Activated CD8-positive, alpha-beta T cell treated with anti-CD3 and anti-CD28 coated beads, Interleukin-2, amount 10 ng/mL, durations not matched to agents 7 days and 5 days (primary cell): ENCODE results near the gene ZNF248. TPM values are rescaled to one million over a fixed set of nuclear protein-coding genes. Genes with fewer than 3 reads are reported as not detected.

Experiments
- ATAC-seq: fragments of 150-1000 bp; cut with Tn5 transposase; one replicate; pipeline ENCODE4 v1.10.0; 2021; ENCODE audit warnings: moderate library complexity
- CTCF ChIA-PET: fragments of 350-600 bp; sonication (Branson Sonifier 250); formaldehyde crosslinking; loops from one replicate; lab custom pipeline; 2021; ENCODE audit warnings: antibody characterized with exemption; lab: Charles Lee
- POLR2A ChIA-PET: fragments of 350-600 bp; sonication (Branson Sonifier 250); formaldehyde crosslinking; loops from one replicate; lab custom pipeline; 2021; ENCODE audit warnings: antibody characterized with exemption; lab: Charles Lee
- DNase-seq: peaks from one replicate; pipeline ENCODE4 v3.0.0-alpha.2; 2020
- H3K27ac Mint-ChIP-seq: one replicate; pipeline ENCODE4 v1.8.0; 2021; ENCODE audit warnings: mild to moderate bottlenecking, mixed read lengths
- H3K27me3 Mint-ChIP-seq: one replicate; pipeline ENCODE4 v1.8.0; 2021; ENCODE audit warnings: low read depth, mixed read lengths
- H3K36me3 Mint-ChIP-seq: one replicate; pipeline ENCODE4 v1.8.0; 2021; ENCODE audit warnings: low read depth, mixed read lengths
- H3K4me1 Mint-ChIP-seq: one replicate; pipeline ENCODE4 v1.8.0; 2021; ENCODE audit warnings: low read depth, mixed read lengths
- H3K4me3 Mint-ChIP-seq: one replicate; pipeline ENCODE4 v1.8.0; 2021; ENCODE audit warnings: mild to moderate bottlenecking, mixed read lengths
- H3K9me3 Mint-ChIP-seq: one replicate; pipeline ENCODE4 v1.8.0; 2022; ENCODE audit warnings: mixed read lengths; ENCODE audit not compliant: insufficient read depth
- total RNA-seq, 2 experiments: library from RNA; stranded (reverse); gene quantifications; one replicate each; pipeline ENCODE4 v1.2.3, GENCODE V29; 2021

ZNF248 gene
- total RNA-seq: 1 to 10 TPM; 6.9 to 7.4 TPM

- Mint-ChIP-seq H3K27ac (peak within 1 kb of the TSS; percentile 92), H3K4me1 (peaks cover 23% of the 10 kb centered on the region), H3K36me3 (peaks cover 20% of the 10 kb centered on the region), H3K27me3 (no peaks in the 10 kb centered on the region), H3K4me3 (peak within 1 kb of the TSS; percentile 83), H3K9me3 (no peaks in the 10 kb centered on the region)
- ChIA-PET CTCF (interaction anchor here (0.9 to 1.1 kb wide), 2 partner anchors 118 to 119 kb away, joined by 3 read pairs; partner anchors contain the start of gene ZNF25), POLR2A (interaction anchor here (1.0 kb wide), 1 partner anchor 119 kb away, joined by 3 read pairs; the partner anchor contains the start of gene ZNF25)
- ATAC-seq (peak; percentile 98), DNase-seq (peak; percentile 96)
Observed at GRCh38 chr10:37857287-37858211, at the start of gene ZNF248. ZNF248 (minus strand) TSS chr10:37857610; CDS start chr10:37856310, 1,300 bp downstream.

GRCh38 chr10:37906382-37906781, 49.0 kb upstream of the ZNF248 start:
- Mint-ChIP-seq H3K4me3 (no peak overlapping the region), H3K36me3 (no peaks in the 10 kb centered on the region), H3K27ac (no peak overlapping the region), H3K9me3 (peaks cover 4% of the 10 kb centered on the region), H3K4me1 (no peaks in the 10 kb centered on the region), H3K27me3 (no peaks in the 10 kb centered on the region)
- ChIA-PET POLR2A (no interaction called here), CTCF (no interaction called here)
- DNase-seq: no peak
- no peak for ATAC-seq

- CTCF ChIA-PET: no interaction called here
- peaks cover 32% of the 10 kb centered on the region for H3K9me3 Mint-ChIP-seq
- DNase-seq (no peak), ATAC-seq (no peak)
- POLR2A ChIA-PET: interaction anchor here (0.6 kb wide), 1 partner anchor 25 kb away, joined by 3 read pairs; no protein-coding TSS in a partner anchor
- no peak overlapping the region for H3K27ac Mint-ChIP-seq
- H3K4me1 Mint-ChIP-seq: no peaks in the 10 kb centered on the region
- no peaks in the 10 kb centered on the region for H3K27me3 Mint-ChIP-seq
- no peak overlapping the region for H3K4me3 Mint-ChIP-seq
- peaks cover 2% of the 10 kb centered on the region for H3K36me3 Mint-ChIP-seq
Observed at GRCh38 chr10:37896436-37896835, 39.0 kb upstream of the ZNF248 start.

- Mint-ChIP-seq H3K4me3 (no peak overlapping the region), H3K4me1 (no peaks in the 10 kb centered on the region), H3K9me3 (peaks cover 40% of the 10 kb centered on the region), H3K27me3 (no peaks in the 10 kb centered on the region), H3K36me3 (peaks cover 2% of the 10 kb centered on the region), H3K27ac (no peak overlapping the region)
- CTCF ChIA-PET: no interaction called here
- POLR2A ChIA-PET: no interaction called here
- DNase-seq: no peak
- no peak for ATAC-seq
Observed at GRCh38 chr10:37895674-37896073, 38.3 kb upstream of the ZNF248 start.

GRCh38 chr10:37885850-37886249, 28.4 kb upstream of the ZNF248 start:
- ATAC-seq: no peak
- CTCF ChIA-PET: no interaction called here

GRCh38 chr10:37872955-37873354, 15.5 kb upstream of the ZNF248 start:
- no peaks in the 10 kb centered on the region for H3K27me3 Mint-ChIP-seq
- H3K27ac Mint-ChIP-seq: no peak overlapping the region
- ATAC-seq (no peak), DNase-seq (no peak)
- no peaks in the 10 kb centered on the region for H3K9me3 Mint-ChIP-seq
- CTCF ChIA-PET: no interaction called here
- no peaks in the 10 kb centered on the region for H3K4me1 Mint-ChIP-seq
- no peaks in the 10 kb centered on the region for H3K36me3 Mint-ChIP-seq
- POLR2A ChIA-PET: no interaction called here
- H3K4me3 Mint-ChIP-seq: no peak overlapping the region

More at GRCh38 chr10:37885850-37886249, 28.4 kb upstream of the ZNF248 start:
- POLR2A ChIA-PET: no interaction called here
- H3K36me3 Mint-ChIP-seq: no peaks in the 10 kb centered on the region
- no peaks in the 10 kb centered on the region for H3K4me1 Mint-ChIP-seq
- H3K27ac Mint-ChIP-seq: no peak overlapping the region
- H3K9me3 Mint-ChIP-seq: peaks cover 9% of the 10 kb centered on the region
- H3K4me3 Mint-ChIP-seq: no peak overlapping the region
- no peak for DNase-seq
- H3K27me3 Mint-ChIP-seq: no peaks in the 10 kb centered on the region

GRCh38 chr10:37872283-37872682, 14.9 kb upstream of the ZNF248 start:
- Mint-ChIP-seq H3K36me3 (no peaks in the 10 kb centered on the region), H3K9me3 (no peaks in the 10 kb centered on the region), H3K4me1 (no peaks in the 10 kb centered on the region), H3K4me3 (no peak overlapping the region), H3K27ac (no peak overlapping the region), H3K27me3 (no peaks in the 10 kb centered on the region)
- ATAC-seq (no peak), DNase-seq (no peak)
- POLR2A ChIA-PET: no interaction called here
- CTCF ChIA-PET: no interaction called here

GRCh38 chr10:37871568-37872251, 14.3 kb upstream of the ZNF248 start:
- ChIA-PET POLR2A (no interaction called here), CTCF (no interaction called here)
- ATAC-seq: no peak
- H3K4me1 Mint-ChIP-seq: no peaks in the 10 kb centered on the region
- H3K27ac Mint-ChIP-seq: no peak overlapping the region
- no peak overlapping the region for H3K4me3 Mint-ChIP-seq
- DNase-seq: no peak
- H3K36me3 Mint-ChIP-seq: no peaks in the 10 kb centered on the region
- no peaks in the 10 kb centered on the region for H3K27me3 Mint-ChIP-seq
- no peaks in the 10 kb centered on the region for H3K9me3 Mint-ChIP-seq

GRCh38 chr10:37871143-37871542, 13.7 kb upstream of the ZNF248 start:
- ChIA-PET CTCF (no interaction called here), POLR2A (no interaction called here)
- Mint-ChIP-seq H3K36me3 (no peaks in the 10 kb centered on the region), H3K27me3 (no peaks in the 10 kb centered on the region), H3K9me3 (no peaks in the 10 kb centered on the region), H3K4me1 (no peaks in the 10 kb centered on the region), H3K27ac (no peak overlapping the region), H3K4me3 (no peak overlapping the region)
- DNase-seq (no peak), ATAC-seq (no peak)

GRCh38 chr10:37868796-37869195, 11.4 kb upstream of the ZNF248 start:
- Mint-ChIP-seq H3K4me1 (no peaks in the 10 kb centered on the region), H3K27me3 (no peaks in the 10 kb centered on the region), H3K36me3 (no peaks in the 10 kb centered on the region), H3K4me3 (no peak overlapping the region), H3K9me3 (no peaks in the 10 kb centered on the region), H3K27ac (no peak overlapping the region)
- DNase-seq (no peak), ATAC-seq (no peak)
- CTCF ChIA-PET: no interaction called here
- POLR2A ChIA-PET: no interaction called here

- H3K4me1 Mint-ChIP-seq: no peaks in the 10 kb centered on the region
- H3K4me3 Mint-ChIP-seq: no peak overlapping the region
- DNase-seq (no peak), ATAC-seq (no peak)
- CTCF ChIA-PET: no interaction called here
- no peaks in the 10 kb centered on the region for H3K36me3 Mint-ChIP-seq
- no peaks in the 10 kb centered on the region for H3K27me3 Mint-ChIP-seq
- POLR2A ChIA-PET: no interaction called here
- H3K9me3 Mint-ChIP-seq: no peaks in the 10 kb centered on the region
- no peak overlapping the region for H3K27ac Mint-ChIP-seq
Observed at GRCh38 chr10:37865957-37866803, 8.8 kb upstream of the ZNF248 start.
